ENCODE results near the gene VPS13D. TPM values are rescaled to one million over a fixed set of nuclear protein-coding genes. Genes with fewer than 3 reads are reported as not detected.

VPS13D gene
- total RNA-seq, 1 donor = 37.5 TPM

DNA sequence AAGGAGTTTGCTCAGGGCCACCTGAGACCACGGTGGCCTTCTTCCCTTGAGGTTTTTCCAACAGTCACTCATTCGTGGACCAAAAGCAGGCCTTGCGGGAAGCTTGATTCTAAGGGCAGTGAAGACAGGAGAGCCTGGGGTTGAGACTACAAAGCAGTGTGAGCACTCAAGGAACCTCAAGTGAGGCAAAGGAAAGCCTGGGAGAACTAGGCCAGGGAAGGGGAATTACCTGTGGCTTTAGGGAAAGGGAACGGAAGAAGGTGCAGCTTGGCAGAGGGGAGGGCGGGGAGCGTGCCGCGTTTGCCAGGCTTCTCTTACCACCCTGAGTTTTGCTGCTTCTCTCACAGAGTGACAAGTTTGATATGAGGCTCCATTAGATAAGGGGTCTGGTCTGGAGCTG, 273.9 kb downstream of the VPS13D start:
- no peak overlapping the region for H3K4me3 ChIP-seq (ENCODE audit: low read depth, low read length)
- no peak for DNase-seq (ENCODE audit: low read depth)
- TF ChIP-seq, protein P1, sequence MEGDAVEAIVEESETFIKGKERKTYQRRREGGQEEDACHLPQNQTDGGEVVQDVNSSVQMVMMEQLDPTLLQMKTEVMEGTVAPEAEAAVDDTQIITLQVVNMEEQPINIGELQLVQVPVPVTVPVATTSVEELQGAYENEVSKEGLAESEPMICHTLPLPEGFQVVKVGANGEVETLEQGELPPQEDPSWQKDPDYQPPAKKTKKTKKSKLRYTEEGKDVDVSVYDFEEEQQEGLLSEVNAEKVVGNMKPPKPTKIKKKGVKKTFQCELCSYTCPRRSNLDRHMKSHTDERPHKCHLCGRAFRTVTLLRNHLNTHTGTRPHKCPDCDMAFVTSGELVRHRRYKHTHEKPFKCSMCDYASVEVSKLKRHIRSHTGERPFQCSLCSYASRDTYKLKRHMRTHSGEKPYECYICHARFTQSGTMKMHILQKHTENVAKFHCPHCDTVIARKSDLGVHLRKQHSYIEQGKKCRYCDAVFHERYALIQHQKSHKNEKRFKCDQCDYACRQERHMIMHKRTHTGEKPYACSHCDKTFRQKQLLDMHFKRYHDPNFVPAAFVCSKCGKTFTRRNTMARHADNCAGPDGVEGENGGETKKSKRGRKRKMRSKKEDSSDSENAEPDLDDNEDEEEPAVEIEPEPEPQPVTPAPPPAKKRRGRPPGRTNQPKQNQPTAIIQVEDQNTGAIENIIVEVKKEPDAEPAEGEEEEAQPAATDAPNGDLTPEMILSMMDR (IDR thresholded peaks at IDR 0.05; ENCODE audit: insufficient read depth, low read length) = no peak

DNA sequence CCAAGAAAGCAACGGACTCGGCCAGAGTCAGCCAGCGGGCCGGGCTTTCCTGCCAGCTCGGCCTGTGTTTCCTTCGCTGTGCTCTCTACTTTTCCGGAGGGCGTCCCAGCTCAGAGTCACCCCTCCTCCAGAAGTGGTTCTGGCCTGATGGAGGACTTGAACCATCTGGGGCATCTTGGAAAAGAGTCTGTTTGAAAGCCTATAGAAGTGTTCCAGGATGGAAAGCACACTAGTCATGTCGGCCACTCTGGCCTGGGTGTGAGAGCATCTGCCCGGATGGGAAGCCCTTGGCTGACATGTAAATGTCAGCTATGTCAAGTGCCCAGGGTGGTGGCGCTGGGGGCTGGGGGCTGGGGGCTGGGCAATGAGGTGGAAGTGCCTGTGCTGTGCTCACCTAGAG, 274.8 kb downstream of the VPS13D start:
- TF ChIP-seq, protein P1 (IDR thresholded peaks at IDR 0.05; ENCODE audit: insufficient read depth, low read length) = no peak
- H3K4me3 ChIP-seq (ENCODE audit: low read depth, low read length) = no peak overlapping the region
- no peak for DNase-seq (ENCODE audit: low read depth)

DNA sequence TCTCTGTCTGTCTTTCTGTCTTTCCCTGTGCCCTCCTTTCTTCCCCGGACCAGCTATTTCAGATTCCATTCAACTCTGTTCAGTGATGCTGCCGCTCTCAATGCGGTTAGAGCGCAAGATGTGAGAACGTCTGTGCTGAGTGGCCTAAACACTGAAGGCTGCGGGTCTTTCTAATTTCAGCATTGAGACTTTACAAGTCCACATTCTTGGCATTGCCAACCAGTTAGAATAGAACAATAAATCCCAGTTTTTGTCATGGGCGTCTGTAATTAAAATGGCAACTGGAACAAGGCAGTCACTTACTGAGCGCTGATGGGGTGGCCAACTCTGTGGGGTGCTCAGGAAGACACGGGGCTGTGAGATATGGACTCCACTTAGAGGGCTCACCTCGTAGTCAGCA, 275.4 kb downstream of the VPS13D start:
- no peak for DNase-seq (ENCODE audit: low read depth)
- H3K4me3 ChIP-seq (ENCODE audit: low read depth, low read length) = no peak overlapping the region
- TF ChIP-seq, protein P1 (IDR thresholded peaks at IDR 0.05; ENCODE audit: insufficient read depth, low read length) = no peak

DNA sequence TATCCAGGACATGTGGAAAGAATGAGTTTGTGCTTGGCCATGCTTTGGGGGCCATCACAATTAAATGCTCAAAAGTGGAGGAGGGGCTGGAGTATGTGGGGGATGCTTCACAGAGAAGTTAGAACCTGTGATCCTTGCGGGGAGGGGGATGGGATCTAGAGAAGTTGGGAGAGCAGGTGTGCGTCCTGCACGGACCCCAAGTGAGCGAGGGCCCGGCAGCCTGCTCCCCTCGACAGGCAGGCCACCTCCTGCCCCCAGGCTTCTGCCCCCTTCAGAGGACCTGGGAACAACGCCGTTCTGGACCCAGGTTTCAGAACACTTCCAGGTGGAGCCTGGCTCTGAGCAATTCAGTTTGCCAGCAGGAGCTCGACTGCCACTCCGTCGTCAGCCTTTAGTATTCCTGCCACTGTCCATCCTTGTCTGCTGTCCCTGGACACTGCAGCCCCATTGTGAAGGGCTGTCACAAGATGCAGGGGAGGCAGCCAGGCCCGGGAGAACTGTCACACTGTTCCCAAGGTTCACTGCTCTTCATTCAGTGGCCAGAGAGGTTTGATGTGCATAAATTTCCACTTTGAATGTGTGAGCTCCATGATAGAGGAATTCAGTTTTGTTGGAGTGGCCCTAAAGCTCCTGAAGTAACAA, 275.9 kb downstream of the VPS13D start:
- no peak for DNase-seq (ENCODE audit: low read depth)
- TF ChIP-seq, protein P1 (IDR thresholded peaks at IDR 0.05; ENCODE audit: insufficient read depth, low read length) = no peak
- no peak overlapping the region for H3K4me3 ChIP-seq (ENCODE audit: low read depth, low read length)

DNA sequence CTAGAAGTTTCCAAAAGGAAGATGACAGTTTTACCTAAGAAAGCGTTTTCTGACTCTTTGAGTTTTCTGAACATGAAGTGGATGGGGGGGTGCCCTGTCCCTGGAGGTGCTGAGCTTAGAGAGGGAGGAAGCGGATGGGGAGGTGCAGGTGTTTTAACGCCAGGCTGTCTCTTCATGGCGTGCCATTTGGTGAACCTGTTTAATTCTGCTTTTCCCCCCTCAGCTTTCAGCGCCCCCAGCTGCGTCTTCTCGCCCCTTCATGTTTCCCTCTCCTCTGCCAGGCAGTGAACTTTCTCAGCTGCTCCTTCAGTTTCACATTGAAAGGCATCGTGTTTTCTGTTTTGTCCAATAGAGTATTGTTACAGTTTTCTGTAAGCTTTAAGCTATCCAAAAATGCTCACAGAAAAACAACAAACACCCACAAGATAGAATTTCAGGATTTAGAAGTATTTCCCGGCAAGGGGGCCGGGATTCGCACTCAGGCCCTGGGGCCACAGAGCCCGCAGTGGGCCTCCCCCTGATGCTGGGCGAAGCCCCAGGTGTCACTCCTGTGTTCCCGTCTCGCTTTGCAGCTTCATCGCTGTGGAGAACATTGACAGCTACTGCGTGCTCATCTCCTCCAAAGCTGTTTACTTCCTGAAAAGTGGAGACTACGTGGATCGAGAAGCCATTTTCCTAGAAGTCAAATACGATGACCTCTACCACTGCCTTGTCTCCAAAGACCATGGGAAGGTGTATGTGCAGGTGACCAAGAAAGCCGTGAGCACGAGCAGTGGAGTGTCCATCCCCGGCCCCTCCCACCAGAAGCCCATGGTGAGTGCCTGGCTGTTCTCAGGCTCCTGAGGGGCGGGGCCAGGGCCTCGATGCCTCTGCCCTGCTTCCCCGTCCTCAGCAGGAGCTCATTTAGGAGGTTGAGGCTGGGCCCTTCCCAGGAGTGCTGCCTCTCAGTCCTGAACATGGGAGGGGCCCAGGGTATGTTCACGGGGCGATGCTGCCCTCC, 276.8 kb downstream of the VPS13D start:
- TF ChIP-seq, protein P1 (IDR thresholded peaks at IDR 0.05; ENCODE audit: insufficient read depth, low read length) = no peak
- H3K4me3 ChIP-seq (ENCODE audit: low read depth, low read length) = no peak overlapping the region
- no peak for DNase-seq (ENCODE audit: low read depth)

DNA sequence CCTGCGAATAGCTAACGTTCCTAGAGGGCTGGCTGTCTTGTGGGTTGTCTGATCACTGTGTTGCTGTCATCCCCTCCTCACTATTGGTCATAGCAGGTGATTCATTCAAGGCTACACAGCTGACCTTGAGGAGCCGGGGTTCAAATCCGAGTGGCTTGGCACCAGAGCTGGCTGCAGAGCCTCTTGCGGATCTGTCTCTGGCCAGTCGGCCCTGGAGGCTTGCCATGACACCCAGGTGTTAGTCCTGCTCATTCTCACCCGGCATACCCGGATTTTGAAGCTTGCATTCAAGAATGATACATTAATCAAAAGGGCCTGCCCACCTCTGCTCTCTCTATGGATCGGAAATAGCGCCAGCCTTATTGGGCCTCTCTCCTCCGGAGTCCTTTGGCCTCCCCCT, 277.8 kb downstream of the VPS13D start:
- DNase-seq (ENCODE audit: low read depth) = no peak
- no peak overlapping the region for H3K4me3 ChIP-seq (ENCODE audit: low read depth, low read length)
- TF ChIP-seq, protein P1 (IDR thresholded peaks at IDR 0.05; ENCODE audit: insufficient read depth, low read length) = no peak
